ENCODE results near the gene MAP10.

MAP10 gene

DNA sequence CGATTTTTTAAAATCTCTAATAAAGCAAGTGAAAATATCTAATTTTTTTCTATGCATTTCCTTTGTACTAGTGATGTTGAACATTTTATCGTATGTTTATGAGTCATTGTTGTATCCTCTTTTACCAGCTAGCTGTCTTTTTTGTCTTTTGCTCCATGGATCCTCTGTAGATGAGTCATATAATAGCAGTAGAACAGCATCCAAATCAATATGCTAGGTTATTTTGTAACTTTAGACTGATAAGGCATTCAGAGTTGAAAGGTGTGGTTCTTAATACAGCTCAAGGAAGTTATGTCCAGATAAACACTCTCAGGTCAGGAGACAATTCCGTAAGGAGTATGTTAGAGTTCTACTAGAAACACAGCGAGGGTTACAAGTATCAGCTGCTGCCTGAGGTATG lies 31.9 kb downstream of the MAP10 start:
- H3K27me3 ChIP-seq (ENCODE audit: control insufficient read depth in 1 of 2, insufficient read depth in 1 of 2, low read length in 2 of 2), result no peaks in the 10 kb centered on the region
- H2AK5ac ChIP-seq (ENCODE audit: low read length, severe bottlenecking), result no peak overlapping the region
- no peak overlapping the region for H3K18ac ChIP-seq (ENCODE audit: low read depth in 1 of 2, low read length in 2 of 2)
- no peak overlapping the region for H3K4me3 ChIP-seq (ENCODE audit: insufficient read depth in 1 of 2, low read depth in 1 of 2, low read length in 2 of 2)
- no peak overlapping the region for H2BK15ac ChIP-seq (ENCODE audit: low read depth, poor library complexity, severe bottlenecking)
- no peak overlapping the region for H2AFZ ChIP-seq (ENCODE audit: low read depth, low read length)
- no peaks in the 10 kb centered on the region for H3K9me3 ChIP-seq (ENCODE audit: control insufficient read depth, low read length)
- H3K36me3 ChIP-seq (ENCODE audit: control insufficient read depth in 1 of 2, insufficient read depth in 2 of 2, low read depth in 1 of 2, low read length in 2 of 2), result no peaks in the 10 kb centered on the region
- no peak overlapping the region for H2BK12ac ChIP-seq (ENCODE audit: low read length in 2 of 2)
- no peak overlapping the region for H4K91ac ChIP-seq (ENCODE audit: low read length)
- H3K79me1 ChIP-seq (replicated peaks; ENCODE audit: low read length, poor library complexity, severe bottlenecking), result no peaks in the 10 kb centered on the region
- no peaks in the 10 kb centered on the region for H3K4me1 ChIP-seq (ENCODE audit: control insufficient read depth, insufficient read depth, low read depth, low read length)
- no peak overlapping the region for H3K14ac ChIP-seq (ENCODE audit: low read length in 2 of 2)
- H3K9ac ChIP-seq (ENCODE audit: low read length), result no peak overlapping the region
- no peak overlapping the region for H3K4me2 ChIP-seq (ENCODE audit: low read length, poor library complexity, severe bottlenecking)
- H3K4ac ChIP-seq (ENCODE audit: low read depth in 1 of 2, low read length in 2 of 2), result no peak overlapping the region
- H3K27ac ChIP-seq (ENCODE audit: low read length, poor library complexity, severe bottlenecking), result no peak overlapping the region
- no peak overlapping the region for H2BK5ac ChIP-seq (ENCODE audit: low read depth, low read length, poor library complexity, severe bottlenecking)
- H3K23ac ChIP-seq (ENCODE audit: low read length in 2 of 2), result no peak overlapping the region
- H2BK120ac ChIP-seq (ENCODE audit: low read depth, low read length), result no peak overlapping the region
- peak; percentile 3 for DNase-seq
- 89% methylated on average over 1 of the region's 4 CpGs for WGBS
- no peak overlapping the region for H4K8ac ChIP-seq (ENCODE audit: low read length)

DNA sequence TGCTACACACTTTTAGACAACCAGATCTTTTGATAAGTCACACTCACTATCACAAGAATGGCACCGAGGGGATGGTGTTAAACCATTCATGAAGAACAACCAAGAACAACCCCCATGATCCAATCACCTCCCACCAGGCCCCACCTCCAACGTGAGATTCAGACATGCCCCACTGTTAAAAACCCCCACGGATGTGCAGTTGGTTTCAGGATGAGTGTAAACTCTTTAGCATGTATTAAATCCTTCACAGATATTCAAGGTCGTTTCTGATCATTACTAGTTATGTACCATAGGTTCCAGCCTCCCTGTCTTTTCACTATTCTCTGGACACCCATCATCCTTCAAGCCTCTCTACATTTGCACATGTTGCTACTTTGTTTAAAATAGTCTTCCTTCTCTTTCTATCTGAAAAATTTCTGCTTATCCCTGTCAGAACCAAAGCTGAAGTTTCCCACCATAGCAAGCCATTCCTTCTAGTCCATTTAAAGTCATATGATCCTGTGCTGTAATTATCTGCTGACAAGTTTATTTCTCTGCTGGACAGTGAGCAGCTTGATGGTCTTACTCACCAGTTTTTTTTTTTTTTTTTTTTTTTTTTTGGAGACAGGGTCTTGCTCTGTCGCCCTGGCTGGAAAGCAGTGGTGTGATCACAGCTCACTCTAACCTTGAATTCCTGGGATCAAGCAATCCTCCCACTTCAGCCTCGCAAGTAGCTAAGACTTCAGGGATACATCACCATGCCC lies 36.8 kb downstream of the MAP10 start:
- Histone ChIP-seq H3K9ac (ENCODE audit: low read length) (no peak overlapping the region), H3K79me1 (replicated peaks; ENCODE audit: low read length, poor library complexity, severe bottlenecking) (no peaks in the 10 kb centered on the region), H4K8ac (ENCODE audit: low read length) (no peak overlapping the region)

GRCh38 chr1:232844791-232845190 lies 39.6 kb downstream of the MAP10 start:
- Histone ChIP-seq H3K27ac (ENCODE audit: low read length, poor library complexity, severe bottlenecking) (peak overlapping the region; percentile 30), H3K9me3 (ENCODE audit: control insufficient read depth, low read length) (no peaks in the 10 kb centered on the region), H2BK15ac (ENCODE audit: low read depth, poor library complexity, severe bottlenecking) (no peak overlapping the region), H2BK5ac (ENCODE audit: low read depth, low read length, poor library complexity, severe bottlenecking) (no peak overlapping the region), H4K8ac (ENCODE audit: low read length) (no peak overlapping the region), H3K4me2 (ENCODE audit: low read length, poor library complexity, severe bottlenecking) (no peak overlapping the region), H2AFZ (ENCODE audit: low read depth, low read length) (no peak overlapping the region), H4K91ac (ENCODE audit: low read length) (no peak overlapping the region), H3K4me3 (ENCODE audit: insufficient read depth in 1 of 2, low read depth in 1 of 2, low read length in 2 of 2) (no peak overlapping the region), H3K4ac (ENCODE audit: low read depth in 1 of 2, low read length in 2 of 2) (no peak overlapping the region), H3K18ac (ENCODE audit: low read depth in 1 of 2, low read length in 2 of 2) (no peak overlapping the region), H3K27me3 (ENCODE audit: control insufficient read depth in 1 of 2, insufficient read depth in 1 of 2, low read length in 2 of 2) (no peaks in the 10 kb centered on the region), H3K23ac (ENCODE audit: low read length in 2 of 2) (no peak overlapping the region), H2AK5ac (ENCODE audit: low read length, severe bottlenecking) (no peak overlapping the region), H2BK12ac (ENCODE audit: low read length in 2 of 2) (no peak overlapping the region), H3K4me1 (ENCODE audit: control insufficient read depth, insufficient read depth, low read depth, low read length) (peaks cover 1% of the 10 kb centered on the region), H3K79me1 (replicated peaks; ENCODE audit: low read length, poor library complexity, severe bottlenecking) (no peaks in the 10 kb centered on the region), H3K9ac (ENCODE audit: low read length) (no peak overlapping the region), H3K36me3 (ENCODE audit: control insufficient read depth in 1 of 2, insufficient read depth in 2 of 2, low read depth in 1 of 2, low read length in 2 of 2) (no peaks in the 10 kb centered on the region), H2BK120ac (ENCODE audit: low read depth, low read length) (no peak overlapping the region), H3K14ac (ENCODE audit: low read length in 2 of 2) (no peak overlapping the region)
- WGBS, result 97% methylated on average over 2 of the region's 5 CpGs
- DNase-seq, result peak; percentile 54

More for the DNA sequence above, 36.8 kb downstream of the MAP10 start:
- H3K4ac ChIP-seq (ENCODE audit: low read depth in 1 of 2, low read length in 2 of 2), result no peak overlapping the region
- no peak overlapping the region for H3K27ac ChIP-seq (ENCODE audit: low read length, poor library complexity, severe bottlenecking)
- no peak overlapping the region for H2AK5ac ChIP-seq (ENCODE audit: low read length, severe bottlenecking)
- H2BK12ac ChIP-seq (ENCODE audit: low read length in 2 of 2), result no peak overlapping the region
- no peak overlapping the region for H3K18ac ChIP-seq (ENCODE audit: low read depth in 1 of 2, low read length in 2 of 2)
- no peaks in the 10 kb centered on the region for H3K27me3 ChIP-seq (ENCODE audit: control insufficient read depth in 1 of 2, insufficient read depth in 1 of 2, low read length in 2 of 2)
- H2BK15ac ChIP-seq (ENCODE audit: low read depth, poor library complexity, severe bottlenecking), result no peak overlapping the region
- no peak overlapping the region for H3K14ac ChIP-seq (ENCODE audit: low read length in 2 of 2)
- no peak overlapping the region for H2BK120ac ChIP-seq (ENCODE audit: low read depth, low read length)
- H3K4me2 ChIP-seq (ENCODE audit: low read length, poor library complexity, severe bottlenecking), result no peak overlapping the region
- no peak overlapping the region for H3K4me3 ChIP-seq (ENCODE audit: insufficient read depth in 1 of 2, low read depth in 1 of 2, low read length in 2 of 2)
- no peak overlapping the region for H3K23ac ChIP-seq (ENCODE audit: low read length in 2 of 2)
- H3K4me1 ChIP-seq (ENCODE audit: control insufficient read depth, insufficient read depth, low read depth, low read length), result peaks cover 1% of the 10 kb centered on the region
- H3K9me3 ChIP-seq (ENCODE audit: control insufficient read depth, low read length), result no peaks in the 10 kb centered on the region
- WGBS, result 84% methylated on average over 6 of the region's 6 CpGs
- no peak for DNase-seq
- no peak overlapping the region for H2AFZ ChIP-seq (ENCODE audit: low read depth, low read length)
- H4K91ac ChIP-seq (ENCODE audit: low read length), result no peak overlapping the region
- H3K36me3 ChIP-seq (ENCODE audit: control insufficient read depth in 1 of 2, insufficient read depth in 2 of 2, low read depth in 1 of 2, low read length in 2 of 2), result no peaks in the 10 kb centered on the region
- no peak overlapping the region for H2BK5ac ChIP-seq (ENCODE audit: low read depth, low read length, poor library complexity, severe bottlenecking)

DNA sequence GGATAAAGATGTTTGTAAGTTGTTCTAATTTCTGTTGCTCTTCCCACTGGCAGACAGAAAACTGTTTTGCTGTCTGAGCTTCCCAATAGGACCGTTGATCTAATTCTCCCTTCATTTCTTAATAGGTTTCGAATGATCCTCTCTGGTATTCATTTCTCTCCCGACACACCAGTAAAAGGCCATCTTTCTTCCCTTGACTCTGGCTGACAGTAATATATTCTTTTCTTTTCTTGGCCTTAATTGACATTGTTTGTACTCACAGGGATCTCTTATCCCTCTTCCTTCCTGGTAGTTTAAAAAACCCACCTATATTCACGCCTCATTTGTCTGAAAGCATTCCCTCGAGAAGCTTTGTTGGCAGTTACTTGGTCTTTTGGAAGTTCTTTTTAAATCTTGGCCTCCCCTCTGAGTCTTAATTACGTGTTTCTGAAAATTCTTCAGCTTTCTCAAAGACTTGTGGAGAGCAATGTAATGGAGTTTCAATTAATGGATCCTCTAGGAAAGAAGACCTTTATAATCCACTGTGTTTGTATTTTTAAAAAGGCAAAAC lies 40.3 kb downstream of the MAP10 start:
- Histone ChIP-seq H3K27me3 (ENCODE audit: control insufficient read depth in 1 of 2, insufficient read depth in 1 of 2, low read length in 2 of 2) (no peaks in the 10 kb centered on the region), H3K4me1 (ENCODE audit: control insufficient read depth, insufficient read depth, low read depth, low read length) (peaks cover 1% of the 10 kb centered on the region), H3K23ac (ENCODE audit: low read length in 2 of 2) (no peak overlapping the region), H3K36me3 (ENCODE audit: control insufficient read depth in 1 of 2, insufficient read depth in 2 of 2, low read depth in 1 of 2, low read length in 2 of 2) (no peaks in the 10 kb centered on the region), H3K9ac (ENCODE audit: low read length) (peak overlapping the region; percentile 42), H2BK15ac (ENCODE audit: low read depth, poor library complexity, severe bottlenecking) (no peak overlapping the region), H3K18ac (ENCODE audit: low read depth in 1 of 2, low read length in 2 of 2) (no peak overlapping the region), H3K4me3 (ENCODE audit: insufficient read depth in 1 of 2, low read depth in 1 of 2, low read length in 2 of 2) (no peak overlapping the region), H4K8ac (ENCODE audit: low read length) (no peak overlapping the region), H3K9me3 (ENCODE audit: control insufficient read depth, low read length) (no peaks in the 10 kb centered on the region), H2AK5ac (ENCODE audit: low read length, severe bottlenecking) (no peak overlapping the region), H3K4me2 (ENCODE audit: low read length, poor library complexity, severe bottlenecking) (no peak overlapping the region), H2AFZ (ENCODE audit: low read depth, low read length) (no peak overlapping the region), H3K79me1 (replicated peaks; ENCODE audit: low read length, poor library complexity, severe bottlenecking) (no peaks in the 10 kb centered on the region), H3K4ac (ENCODE audit: low read depth in 1 of 2, low read length in 2 of 2) (no peak overlapping the region), H2BK5ac (ENCODE audit: low read depth, low read length, poor library complexity, severe bottlenecking) (no peak overlapping the region), H2BK120ac (ENCODE audit: low read depth, low read length) (no peak overlapping the region), H4K91ac (ENCODE audit: low read length) (no peak overlapping the region), H2BK12ac (ENCODE audit: low read length in 2 of 2) (no peak overlapping the region), H3K14ac (ENCODE audit: low read length in 2 of 2) (no peak overlapping the region), H3K27ac (ENCODE audit: low read length, poor library complexity, severe bottlenecking) (no peak overlapping the region)
- DNase-seq, result no peak
- 92% methylated on average over 5 of the region's 6 CpGs for WGBS
